ENCODE measurements around the gene WDCP.

Gene WDCP

GRCh38 chr2:24082787-24083566 lies 35.8 kb upstream of the WDCP start:
- Histone ChIP-seq H3K36me3 (ENCODE audit: insufficient read depth, low read length) (no peaks in the 10 kb centered on the region), H2AFZ (ENCODE audit: low read length, unreplicated experiment) (peak overlapping the region; percentile 82), H3K4me1 (ENCODE audit: control insufficient read depth, insufficient read depth, low read length, unreplicated experiment) (peaks cover 10% of the 10 kb centered on the region), H3K79me2 (ENCODE audit: control insufficient read depth, insufficient read depth, low read length, unreplicated experiment) (peaks cover 11% of the 10 kb centered on the region), H3K4me3 (ENCODE audit: low read depth, low read length) (peak overlapping the region; percentile 79), H3K27ac (ENCODE audit: low read depth, low read length) (peak overlapping the region; percentile 66), H3K27me3 (ENCODE audit: insufficient read depth, low read length) (no peaks in the 10 kb centered on the region)

DNA sequence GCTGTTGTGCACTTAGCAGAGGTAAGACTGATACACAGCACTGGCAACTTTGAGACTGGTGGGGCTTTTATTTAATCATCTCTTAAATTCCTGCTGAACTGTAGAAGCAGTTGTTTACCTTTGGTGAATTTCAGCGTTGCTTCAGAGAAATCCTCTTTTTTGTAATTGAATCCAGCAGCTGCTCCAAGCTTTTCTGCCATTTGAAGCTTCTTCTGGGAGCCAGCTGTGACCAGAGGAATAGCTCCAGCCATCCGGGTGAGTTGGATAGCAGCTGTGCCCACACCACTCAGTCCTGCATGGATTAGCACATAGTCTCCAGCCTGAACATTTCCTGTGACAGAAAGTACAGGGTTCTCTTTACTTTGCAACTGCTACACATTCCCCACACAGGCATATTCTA lies 33.5 kb upstream of the WDCP start:
- Histone ChIP-seq H3K36me3 (ENCODE audit: insufficient read depth, low read length) (no peaks in the 10 kb centered on the region), H3K4me3 (ENCODE audit: low read depth, low read length) (no peak overlapping the region), H3K27ac (ENCODE audit: low read depth, low read length) (no peak overlapping the region), H3K27me3 (ENCODE audit: insufficient read depth, low read length) (no peaks in the 10 kb centered on the region), H2AFZ (ENCODE audit: low read length, unreplicated experiment) (no peak overlapping the region), H3K79me2 (ENCODE audit: control insufficient read depth, insufficient read depth, low read length, unreplicated experiment) (peaks cover 13% of the 10 kb centered on the region), H3K4me1 (ENCODE audit: control insufficient read depth, insufficient read depth, low read length, unreplicated experiment) (peaks cover 15% of the 10 kb centered on the region)

DNA sequence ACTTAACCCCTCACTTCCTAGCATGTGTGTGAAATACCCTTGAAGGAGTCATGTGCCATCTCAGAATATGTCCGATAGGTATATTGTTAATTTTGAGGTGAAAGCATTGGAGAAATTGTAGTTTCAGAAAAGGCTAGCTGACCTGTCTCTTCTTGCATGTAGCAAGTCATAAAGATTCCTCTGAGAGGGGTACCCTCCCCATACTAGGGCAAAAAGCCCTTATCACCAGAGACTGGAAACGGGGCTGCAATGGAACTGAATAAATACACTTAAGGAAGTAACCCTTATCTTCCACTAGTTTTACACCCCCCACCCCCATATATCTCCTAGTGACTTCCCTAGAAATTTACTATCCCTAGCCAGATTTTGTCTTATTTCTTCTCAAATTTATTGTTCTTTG lies 30.7 kb upstream of the WDCP start:
- Histone ChIP-seq H3K27me3 (ENCODE audit: insufficient read depth, low read length) (no peaks in the 10 kb centered on the region), H2AFZ (ENCODE audit: low read length, unreplicated experiment) (peak overlapping the region; percentile 77), H3K27ac (ENCODE audit: low read depth, low read length) (no peak overlapping the region), H3K79me2 (ENCODE audit: control insufficient read depth, insufficient read depth, low read length, unreplicated experiment) (peaks cover 32% of the 10 kb centered on the region), H3K4me3 (ENCODE audit: low read depth, low read length) (peak overlapping the region; percentile 84), H3K4me1 (ENCODE audit: control insufficient read depth, insufficient read depth, low read length, unreplicated experiment) (peaks cover 19% of the 10 kb centered on the region), H3K36me3 (ENCODE audit: insufficient read depth, low read length) (peaks cover 10% of the 10 kb centered on the region)

DNA sequence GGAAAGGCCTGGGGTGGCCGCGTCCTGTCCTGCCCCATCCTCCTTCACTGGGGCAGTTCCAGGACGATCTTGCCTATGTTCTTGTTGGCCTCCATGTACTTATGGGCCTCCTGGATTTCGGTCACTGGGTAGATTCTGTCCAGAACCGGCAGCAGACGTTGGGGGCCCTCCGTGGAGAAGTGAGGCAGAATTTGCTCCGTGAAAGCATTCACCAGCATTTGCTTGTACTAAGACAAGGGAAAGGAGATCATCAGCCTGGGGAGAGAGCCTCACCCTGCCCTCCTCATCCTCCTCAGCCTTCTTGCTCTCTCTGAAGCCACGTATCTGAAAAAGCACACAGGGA lies 30.3 kb upstream of the WDCP start:
- Histone ChIP-seq H2AFZ (ENCODE audit: low read length, unreplicated experiment) (peak overlapping the region; percentile 77), H3K36me3 (ENCODE audit: insufficient read depth, low read length) (peaks cover 14% of the 10 kb centered on the region), H3K79me2 (ENCODE audit: control insufficient read depth, insufficient read depth, low read length, unreplicated experiment) (peaks cover 34% of the 10 kb centered on the region), H3K4me1 (ENCODE audit: control insufficient read depth, insufficient read depth, low read length, unreplicated experiment) (peaks cover 16% of the 10 kb centered on the region), H3K4me3 (ENCODE audit: low read depth, low read length) (peak overlapping the region; percentile 84), H3K27ac (ENCODE audit: low read depth, low read length) (no peak overlapping the region; the same call in 1 of the 2 replicates), H3K27me3 (ENCODE audit: insufficient read depth, low read length) (no peaks in the 10 kb centered on the region)

- peaks cover 16% of the 10 kb centered on the region for H3K4me1 ChIP-seq (ENCODE audit: control insufficient read depth, insufficient read depth, low read length, unreplicated experiment)
- H3K79me2 ChIP-seq (ENCODE audit: control insufficient read depth, insufficient read depth, low read length, unreplicated experiment): peaks cover 34% of the 10 kb centered on the region
- H3K4me3 ChIP-seq (ENCODE audit: low read depth, low read length): peak overlapping the region; percentile 84
- peak overlapping the region; percentile 77 for H2AFZ ChIP-seq (ENCODE audit: low read length, unreplicated experiment)
- peaks cover 18% of the 10 kb centered on the region for H3K36me3 ChIP-seq (ENCODE audit: insufficient read depth, low read length)
- no peaks in the 10 kb centered on the region for H3K27me3 ChIP-seq (ENCODE audit: insufficient read depth, low read length)
- peak overlapping the region; percentile 62 for H3K27ac ChIP-seq (ENCODE audit: low read depth, low read length)
Measured at GRCh38 chr2:24076849-24077534, 29.8 kb upstream of the WDCP start.

DNA sequence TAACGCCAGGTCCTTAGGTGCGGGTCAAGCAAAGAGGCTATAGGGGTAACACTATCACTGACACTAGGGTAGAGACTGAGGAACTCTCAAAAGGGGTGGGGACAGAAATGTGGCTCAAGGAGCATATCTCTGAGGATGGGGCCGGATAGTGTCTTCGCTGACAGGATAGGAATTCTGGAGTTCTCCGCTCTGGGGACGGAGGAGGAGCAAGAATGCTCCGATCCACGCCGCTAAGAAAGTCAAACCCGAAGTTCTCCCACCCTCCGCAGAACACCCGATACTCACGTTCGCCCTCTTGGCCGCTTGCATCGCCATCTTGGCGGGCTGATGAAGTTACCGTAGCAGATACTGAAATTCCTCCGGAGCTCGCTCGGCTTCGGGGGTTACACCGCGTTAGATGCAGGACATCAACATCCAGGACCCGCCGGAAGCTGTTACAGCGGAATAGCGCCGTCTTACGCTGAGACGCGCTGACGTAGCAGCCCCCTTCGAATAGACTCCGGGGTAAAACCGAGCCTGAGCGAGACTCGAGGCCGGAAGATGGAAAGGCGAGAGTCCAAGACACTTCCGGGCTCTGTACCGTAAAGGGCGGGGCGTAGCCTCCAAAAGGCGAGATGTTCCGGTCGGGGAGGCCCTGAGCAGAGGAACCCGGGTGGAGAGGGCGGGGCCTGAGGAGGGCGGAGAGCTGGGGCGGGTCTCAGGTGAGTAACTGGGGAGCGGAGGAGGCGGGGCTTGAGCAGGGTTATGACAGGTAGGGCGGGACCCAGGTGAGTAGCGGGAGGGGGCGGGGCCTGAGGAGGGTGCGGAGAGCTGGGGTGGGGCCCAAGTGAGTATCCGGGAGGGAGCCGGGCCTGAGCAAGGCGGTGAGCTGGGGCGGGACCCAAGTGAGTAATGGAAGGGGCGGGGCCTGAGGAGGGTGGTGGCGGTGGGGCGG lies 29.0 kb upstream of the WDCP start, which contains the start of gene SF3B6:
Gene SF3B6, minus strand, starts transcription at position 412 of the 934 bp plus-strand sequence. Its CDS starts 97 bp downstream, at position 315.
- peak within 1 kb of the TSS; percentile 77 for H2AFZ ChIP-seq (ENCODE audit: low read length, unreplicated experiment)
- H3K36me3 ChIP-seq (ENCODE audit: insufficient read depth, low read length): peaks cover 18% of the 10 kb centered on the region
- peaks cover 40% of the 10 kb centered on the region for H3K79me2 ChIP-seq (ENCODE audit: control insufficient read depth, insufficient read depth, low read length, unreplicated experiment)
- H3K4me1 ChIP-seq (ENCODE audit: control insufficient read depth, insufficient read depth, low read length, unreplicated experiment): peaks cover 16% of the 10 kb centered on the region
- H3K27ac ChIP-seq (ENCODE audit: low read depth, low read length): peak within 1 kb of the TSS; percentile 62
- no peaks in the 10 kb centered on the region for H3K27me3 ChIP-seq (ENCODE audit: insufficient read depth, low read length)
- H3K4me3 ChIP-seq (ENCODE audit: low read depth, low read length): peak within 1 kb of the TSS; percentile 84

DNA sequence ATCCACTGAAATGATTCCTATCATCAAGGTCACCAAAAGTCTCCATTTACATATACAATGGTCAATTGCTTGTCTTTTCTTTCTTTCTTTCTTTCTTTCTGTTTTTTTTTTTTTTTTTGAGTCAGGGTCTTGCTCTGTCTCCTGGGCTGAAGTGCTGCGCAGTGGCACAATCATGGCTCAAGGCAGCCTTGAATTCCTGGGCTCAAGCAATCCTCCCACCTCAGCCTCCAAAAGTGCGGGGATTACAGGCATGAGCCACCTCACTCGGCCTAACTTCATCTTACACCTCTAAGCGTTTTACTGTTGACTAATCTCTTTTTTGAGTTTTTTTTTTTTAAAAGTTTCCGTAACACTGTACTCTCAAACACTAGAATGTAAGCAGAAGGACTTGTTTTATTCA lies 28.1 kb upstream of the WDCP start:
- Histone ChIP-seq H3K4me1 (ENCODE audit: control insufficient read depth, insufficient read depth, low read length, unreplicated experiment) (peaks cover 16% of the 10 kb centered on the region), H3K27ac (ENCODE audit: low read depth, low read length) (peak overlapping the region; percentile 62; the same call in 1 of the 2 replicates), H3K4me3 (ENCODE audit: low read depth, low read length) (peak overlapping the region; percentile 84), H3K79me2 (ENCODE audit: control insufficient read depth, insufficient read depth, low read length, unreplicated experiment) (peaks cover 44% of the 10 kb centered on the region), H3K36me3 (ENCODE audit: insufficient read depth, low read length) (peaks cover 22% of the 10 kb centered on the region), H3K27me3 (ENCODE audit: insufficient read depth, low read length) (no peaks in the 10 kb centered on the region), H2AFZ (ENCODE audit: low read length, unreplicated experiment) (no peak overlapping the region)

DNA sequence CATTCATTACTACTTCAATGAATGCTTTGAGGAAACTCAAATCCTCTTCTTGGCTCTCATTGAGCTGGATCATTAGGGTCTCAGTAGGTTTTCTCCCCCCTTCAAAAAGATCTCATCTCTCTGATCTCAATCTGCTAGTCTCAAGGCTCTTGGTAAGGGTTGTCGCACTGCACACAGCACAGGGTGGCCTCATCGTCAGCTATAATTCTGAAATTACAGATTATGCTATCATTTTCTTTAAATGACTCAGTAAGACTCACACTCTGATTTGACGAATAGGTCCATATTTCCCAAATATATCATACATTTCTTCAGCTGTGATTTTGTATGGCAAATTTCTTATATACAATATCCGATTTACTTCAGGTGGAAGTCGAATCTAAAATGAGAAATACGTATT lies 26.6 kb upstream of the WDCP start:
- no peaks in the 10 kb centered on the region for H3K27me3 ChIP-seq (ENCODE audit: insufficient read depth, low read length)
- H3K79me2 ChIP-seq (ENCODE audit: control insufficient read depth, insufficient read depth, low read length, unreplicated experiment): peaks cover 44% of the 10 kb centered on the region
- H3K4me1 ChIP-seq (ENCODE audit: control insufficient read depth, insufficient read depth, low read length, unreplicated experiment): peaks cover 16% of the 10 kb centered on the region
- no peak overlapping the region for H3K27ac ChIP-seq (ENCODE audit: low read depth, low read length)
- no peak overlapping the region for H3K4me3 ChIP-seq (ENCODE audit: low read depth, low read length)
- H2AFZ ChIP-seq (ENCODE audit: low read length, unreplicated experiment): no peak overlapping the region
- peaks cover 29% of the 10 kb centered on the region for H3K36me3 ChIP-seq (ENCODE audit: insufficient read depth, low read length)

- Histone ChIP-seq H3K79me2 (ENCODE audit: control insufficient read depth, insufficient read depth, low read length, unreplicated experiment) (peaks cover 44% of the 10 kb centered on the region), H2AFZ (ENCODE audit: low read length, unreplicated experiment) (no peak overlapping the region), H3K4me1 (ENCODE audit: control insufficient read depth, insufficient read depth, low read length, unreplicated experiment) (peaks cover 10% of the 10 kb centered on the region), H3K27ac (ENCODE audit: low read depth, low read length) (no peak overlapping the region), H3K36me3 (ENCODE audit: insufficient read depth, low read length) (peaks cover 38% of the 10 kb centered on the region), H3K27me3 (ENCODE audit: insufficient read depth, low read length) (no peaks in the 10 kb centered on the region), H3K4me3 (ENCODE audit: low read depth, low read length) (no peak overlapping the region)
Measured at GRCh38 chr2:24072259-24072658, 25.1 kb upstream of the WDCP start.

GRCh38 chr2:24065341-24065740 lies 18.1 kb upstream of the WDCP start:
- Histone ChIP-seq H3K36me3 (ENCODE audit: insufficient read depth, low read length) (peaks cover 20% of the 10 kb centered on the region), H3K27me3 (ENCODE audit: insufficient read depth, low read length) (no peaks in the 10 kb centered on the region), H3K4me3 (ENCODE audit: low read depth, low read length) (no peak overlapping the region), H2AFZ (ENCODE audit: low read length, unreplicated experiment) (no peak overlapping the region), H3K27ac (ENCODE audit: low read depth, low read length) (no peak overlapping the region), H3K4me1 (ENCODE audit: control insufficient read depth, insufficient read depth, low read length, unreplicated experiment) (no peaks in the 10 kb centered on the region), H3K79me2 (ENCODE audit: control insufficient read depth, insufficient read depth, low read length, unreplicated experiment) (peaks cover 1% of the 10 kb centered on the region)
